Neural cell (in vitro differentiated cells): ENCODE measurements around the gene ARHGEF37.

Source experiments
- EZH2 ChIP-seq: fragments of 200-600, 300-800 bp; shearing (Covaris generic), sonication (generic); IDR thresholded peaks from 2 replicates; pipeline ENCODE4 v1.6.1; 2014; ENCODE audit warnings: antibody characterized with exemption, low read length, borderline replicate concordance, mild to moderate bottlenecking; ENCODE audit not compliant: insufficient read depth, poor library complexity, severe bottlenecking
- POLR2AphosphoS5 ChIP-seq: IDR thresholded peaks from 2 replicates; pipeline ENCODE4 v1.6.1; 2012
- TAF1 ChIP-seq: IDR thresholded peaks from 2 replicates; pipeline ENCODE4 v1.6.1; 2012; ENCODE audit warnings: low read depth
- TF ChIP-seq, protein P1 (sequence below): fragments of 450-650 bp; IDR thresholded peaks from 2 replicates; pipeline ENCODE4 v1.5.1; 2014; ENCODE audit warnings: antibody characterized with exemption, mild to moderate bottlenecking, moderate library complexity; ENCODE audit not compliant: poor library complexity, severe bottlenecking
- TF ChIP-seq, protein P2 (sequence below): IDR thresholded peaks from 2 replicates; pipeline ENCODE4 v1.6.1; 2012; ENCODE audit warnings: borderline replicate concordance

DNA sequence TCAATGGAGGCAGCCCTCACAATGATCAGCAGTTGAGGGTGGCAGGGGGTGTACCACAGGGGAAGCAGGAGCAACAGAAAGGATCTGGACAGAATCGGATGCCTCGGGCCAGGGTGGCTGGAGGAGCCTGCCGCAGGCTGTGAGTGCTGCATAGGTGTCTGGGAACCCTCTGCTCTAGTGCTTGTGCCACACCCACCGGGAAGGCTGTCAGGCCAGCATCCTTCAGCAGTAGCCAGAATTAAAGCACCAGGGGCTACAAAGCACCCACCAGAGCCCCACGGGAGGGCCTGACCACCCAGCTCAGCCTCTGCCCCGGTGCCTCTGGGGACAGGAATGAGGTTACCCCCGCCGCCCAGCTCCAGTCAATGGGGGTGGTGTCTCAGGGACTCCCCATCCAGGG lies 49.0 kb downstream of the ARHGEF37 start:
- TF ChIP-seq EZH2, result no peak
- TF ChIP-seq, protein P1, sequence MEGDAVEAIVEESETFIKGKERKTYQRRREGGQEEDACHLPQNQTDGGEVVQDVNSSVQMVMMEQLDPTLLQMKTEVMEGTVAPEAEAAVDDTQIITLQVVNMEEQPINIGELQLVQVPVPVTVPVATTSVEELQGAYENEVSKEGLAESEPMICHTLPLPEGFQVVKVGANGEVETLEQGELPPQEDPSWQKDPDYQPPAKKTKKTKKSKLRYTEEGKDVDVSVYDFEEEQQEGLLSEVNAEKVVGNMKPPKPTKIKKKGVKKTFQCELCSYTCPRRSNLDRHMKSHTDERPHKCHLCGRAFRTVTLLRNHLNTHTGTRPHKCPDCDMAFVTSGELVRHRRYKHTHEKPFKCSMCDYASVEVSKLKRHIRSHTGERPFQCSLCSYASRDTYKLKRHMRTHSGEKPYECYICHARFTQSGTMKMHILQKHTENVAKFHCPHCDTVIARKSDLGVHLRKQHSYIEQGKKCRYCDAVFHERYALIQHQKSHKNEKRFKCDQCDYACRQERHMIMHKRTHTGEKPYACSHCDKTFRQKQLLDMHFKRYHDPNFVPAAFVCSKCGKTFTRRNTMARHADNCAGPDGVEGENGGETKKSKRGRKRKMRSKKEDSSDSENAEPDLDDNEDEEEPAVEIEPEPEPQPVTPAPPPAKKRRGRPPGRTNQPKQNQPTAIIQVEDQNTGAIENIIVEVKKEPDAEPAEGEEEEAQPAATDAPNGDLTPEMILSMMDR, result no peak
- TF ChIP-seq, protein P2, sequence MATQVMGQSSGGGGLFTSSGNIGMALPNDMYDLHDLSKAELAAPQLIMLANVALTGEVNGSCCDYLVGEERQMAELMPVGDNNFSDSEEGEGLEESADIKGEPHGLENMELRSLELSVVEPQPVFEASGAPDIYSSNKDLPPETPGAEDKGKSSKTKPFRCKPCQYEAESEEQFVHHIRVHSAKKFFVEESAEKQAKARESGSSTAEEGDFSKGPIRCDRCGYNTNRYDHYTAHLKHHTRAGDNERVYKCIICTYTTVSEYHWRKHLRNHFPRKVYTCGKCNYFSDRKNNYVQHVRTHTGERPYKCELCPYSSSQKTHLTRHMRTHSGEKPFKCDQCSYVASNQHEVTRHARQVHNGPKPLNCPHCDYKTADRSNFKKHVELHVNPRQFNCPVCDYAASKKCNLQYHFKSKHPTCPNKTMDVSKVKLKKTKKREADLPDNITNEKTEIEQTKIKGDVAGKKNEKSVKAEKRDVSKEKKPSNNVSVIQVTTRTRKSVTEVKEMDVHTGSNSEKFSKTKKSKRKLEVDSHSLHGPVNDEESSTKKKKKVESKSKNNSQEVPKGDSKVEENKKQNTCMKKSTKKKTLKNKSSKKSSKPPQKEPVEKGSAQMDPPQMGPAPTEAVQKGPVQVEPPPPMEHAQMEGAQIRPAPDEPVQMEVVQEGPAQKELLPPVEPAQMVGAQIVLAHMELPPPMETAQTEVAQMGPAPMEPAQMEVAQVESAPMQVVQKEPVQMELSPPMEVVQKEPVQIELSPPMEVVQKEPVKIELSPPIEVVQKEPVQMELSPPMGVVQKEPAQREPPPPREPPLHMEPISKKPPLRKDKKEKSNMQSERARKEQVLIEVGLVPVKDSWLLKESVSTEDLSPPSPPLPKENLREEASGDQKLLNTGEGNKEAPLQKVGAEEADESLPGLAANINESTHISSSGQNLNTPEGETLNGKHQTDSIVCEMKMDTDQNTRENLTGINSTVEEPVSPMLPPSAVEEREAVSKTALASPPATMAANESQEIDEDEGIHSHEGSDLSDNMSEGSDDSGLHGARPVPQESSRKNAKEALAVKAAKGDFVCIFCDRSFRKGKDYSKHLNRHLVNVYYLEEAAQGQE, result no peak
- TF ChIP-seq POLR2AphosphoS5, result no peak
- no peak for TF ChIP-seq TAF1
